ENCODE measurements around the gene OR52M1. TPM values are rescaled to one million over a fixed set of nuclear protein-coding genes. Genes with fewer than 3 reads are reported as not detected.

OR52M1 gene
- total RNA-seq, 1 donor from 2014 or later, result not detected

DNA sequence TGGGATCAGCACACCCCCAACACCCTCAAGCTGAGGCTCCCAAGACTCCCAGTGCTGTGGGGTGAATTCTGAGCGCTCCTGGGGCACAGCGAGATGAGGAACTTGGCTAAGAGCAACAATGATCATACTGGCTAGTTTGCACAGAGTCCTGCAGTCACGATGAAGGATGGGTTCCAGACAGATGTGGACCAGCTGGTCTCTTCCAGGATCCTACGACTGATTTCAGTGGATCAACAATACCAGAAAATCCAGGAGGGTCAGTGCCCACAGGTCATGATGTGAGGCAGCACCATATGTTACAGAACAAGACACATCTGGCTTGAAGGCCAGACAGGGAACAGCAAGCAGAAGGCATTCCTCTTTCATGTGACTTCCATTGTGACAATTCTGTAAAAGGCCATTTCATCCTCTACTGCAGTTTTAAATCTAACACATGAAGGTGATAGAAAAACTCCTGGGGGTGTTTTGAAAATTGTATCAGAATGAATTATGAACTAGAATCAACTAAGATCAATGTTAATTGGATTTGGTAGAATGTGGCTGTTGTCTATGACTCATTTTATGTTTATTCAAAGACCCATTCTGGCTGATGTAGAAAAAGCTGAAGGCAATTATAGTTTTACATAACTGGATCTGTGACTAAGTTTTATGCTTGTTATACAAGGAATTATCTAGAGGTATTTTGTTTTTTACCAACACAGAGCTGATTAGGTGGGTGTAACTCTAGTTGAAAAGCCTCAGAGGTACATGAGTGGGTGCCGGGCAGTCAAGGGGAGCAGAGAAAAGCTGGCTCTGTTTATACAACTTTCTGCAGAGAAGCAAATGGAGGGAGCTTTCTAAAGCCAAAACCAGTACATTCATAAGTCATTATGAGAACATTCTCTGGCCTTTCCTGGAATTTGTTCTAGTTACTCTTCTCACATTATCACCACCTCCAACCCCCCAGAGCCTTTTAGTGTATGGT, 33.4 kb upstream of the OR52M1 start:
- Histone ChIP-seq H3K36me3 (no peaks in the 10 kb centered on the region), H3K4me3 (no peak overlapping the region), H3K4me1 (no peaks in the 10 kb centered on the region), H3K9me3 (no peaks in the 10 kb centered on the region), H3K27ac (peak overlapping the region; percentile 29), H3K27me3 (no peaks in the 10 kb centered on the region)
- DNase-seq (ENCODE audit: extremely low spot score in 2 of 2), result no peak
- no peak for TF ChIP-seq POLR2AphosphoS5 (IDR thresholded peaks at IDR 0.05; ENCODE audit: insufficient read depth in 1 of 2, low read depth in 1 of 2)
- TF ChIP-seq, protein P1, sequence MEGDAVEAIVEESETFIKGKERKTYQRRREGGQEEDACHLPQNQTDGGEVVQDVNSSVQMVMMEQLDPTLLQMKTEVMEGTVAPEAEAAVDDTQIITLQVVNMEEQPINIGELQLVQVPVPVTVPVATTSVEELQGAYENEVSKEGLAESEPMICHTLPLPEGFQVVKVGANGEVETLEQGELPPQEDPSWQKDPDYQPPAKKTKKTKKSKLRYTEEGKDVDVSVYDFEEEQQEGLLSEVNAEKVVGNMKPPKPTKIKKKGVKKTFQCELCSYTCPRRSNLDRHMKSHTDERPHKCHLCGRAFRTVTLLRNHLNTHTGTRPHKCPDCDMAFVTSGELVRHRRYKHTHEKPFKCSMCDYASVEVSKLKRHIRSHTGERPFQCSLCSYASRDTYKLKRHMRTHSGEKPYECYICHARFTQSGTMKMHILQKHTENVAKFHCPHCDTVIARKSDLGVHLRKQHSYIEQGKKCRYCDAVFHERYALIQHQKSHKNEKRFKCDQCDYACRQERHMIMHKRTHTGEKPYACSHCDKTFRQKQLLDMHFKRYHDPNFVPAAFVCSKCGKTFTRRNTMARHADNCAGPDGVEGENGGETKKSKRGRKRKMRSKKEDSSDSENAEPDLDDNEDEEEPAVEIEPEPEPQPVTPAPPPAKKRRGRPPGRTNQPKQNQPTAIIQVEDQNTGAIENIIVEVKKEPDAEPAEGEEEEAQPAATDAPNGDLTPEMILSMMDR (IDR thresholded peaks at IDR 0.05), result no peak
- intact Hi-C loops (cut with DNase I), result no loop called here

DNA sequence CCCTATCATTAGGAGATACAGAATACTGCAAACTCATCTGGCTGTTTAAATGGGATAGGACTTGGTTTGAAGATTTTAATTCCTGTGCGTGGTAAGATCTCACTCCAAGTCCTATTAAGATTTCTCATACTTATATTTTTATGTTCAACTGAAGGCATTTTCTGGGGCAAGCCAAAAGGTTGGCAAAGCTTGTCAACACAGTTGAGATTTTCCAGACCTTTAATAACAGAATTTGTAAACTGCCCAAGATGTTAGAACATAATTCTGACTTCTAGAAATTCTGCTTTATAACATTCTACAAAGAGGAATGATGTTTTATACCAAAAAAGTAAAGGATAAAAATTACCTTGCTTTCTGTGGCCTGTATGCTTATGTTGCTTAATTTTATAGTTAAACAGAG, 30.8 kb upstream of the OR52M1 start:
- no peak overlapping the region for H3K4me3 ChIP-seq
- H3K27ac ChIP-seq, result no peak overlapping the region
- no peaks in the 10 kb centered on the region for H3K36me3 ChIP-seq
- intact Hi-C loops (cut with DNase I), result no loop called here
- no peaks in the 10 kb centered on the region for H3K9me3 ChIP-seq
- TF ChIP-seq POLR2A (IDR thresholded peaks at IDR 0.05) (no peak), POLR2AphosphoS5 (IDR thresholded peaks at IDR 0.05; ENCODE audit: insufficient read depth in 1 of 2, low read depth in 1 of 2) (no peak)
- TF ChIP-seq, protein P1 (IDR thresholded peaks at IDR 0.05), result no peak
- no peak for DNase-seq (ENCODE audit: extremely low spot score in 2 of 2)
- H3K4me1 ChIP-seq, result no peaks in the 10 kb centered on the region
- H3K27me3 ChIP-seq, result no peaks in the 10 kb centered on the region

DNA sequence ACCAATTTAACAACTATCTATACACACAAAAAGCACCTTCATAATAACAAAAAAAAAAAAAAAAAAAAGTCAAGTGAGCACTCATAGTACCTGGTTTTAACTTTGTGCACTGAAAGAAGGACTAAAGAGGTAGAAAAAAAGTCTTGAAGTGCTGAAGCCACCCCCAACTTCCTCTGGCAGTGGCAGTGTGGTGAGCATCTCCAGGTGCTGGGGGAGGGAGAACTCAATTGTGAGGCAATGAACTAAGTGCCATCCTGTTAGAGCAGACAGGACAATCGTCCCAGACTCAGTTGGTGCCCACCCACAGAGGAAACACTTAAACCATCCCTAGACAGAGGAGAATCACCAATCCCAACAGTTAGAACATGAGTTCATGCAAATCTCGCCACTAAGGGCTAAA, 22.7 kb upstream of the OR52M1 start:
- no peak for DNase-seq (ENCODE audit: extremely low spot score in 2 of 2)
- Histone ChIP-seq H3K27me3 (no peaks in the 10 kb centered on the region), H3K4me1 (no peaks in the 10 kb centered on the region), H3K36me3 (no peaks in the 10 kb centered on the region), H3K27ac (no peak overlapping the region), H3K9me3 (no peaks in the 10 kb centered on the region), H3K4me3 (no peak overlapping the region)
- intact Hi-C loops (cut with DNase I), result no loop called here
- TF ChIP-seq POLR2AphosphoS5 (IDR thresholded peaks at IDR 0.05; ENCODE audit: insufficient read depth in 1 of 2, low read depth in 1 of 2) (no peak), POLR2A (IDR thresholded peaks at IDR 0.05) (no peak)
- TF ChIP-seq, protein P1 (IDR thresholded peaks at IDR 0.05), result no peak

DNA sequence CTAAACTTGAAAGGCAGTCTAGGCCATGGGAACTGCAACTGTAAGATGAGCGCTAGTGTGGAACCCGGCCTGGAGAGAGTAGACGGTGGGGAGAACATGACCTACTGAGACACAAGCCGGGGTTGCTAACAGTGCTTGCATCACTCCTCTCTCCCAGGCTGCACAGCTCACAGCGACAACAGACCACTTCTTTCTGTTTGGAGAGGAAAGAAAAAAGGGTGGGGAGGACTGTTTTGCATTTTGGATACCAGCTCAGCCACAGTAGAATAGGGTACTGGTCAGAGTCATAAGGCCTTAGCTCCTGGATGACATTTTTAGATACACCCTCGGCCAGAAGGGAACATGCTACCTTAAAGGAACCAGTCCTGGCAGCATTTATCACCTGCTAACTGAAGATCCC, 22.2 kb upstream of the OR52M1 start:
- Histone ChIP-seq H3K9me3 (no peaks in the 10 kb centered on the region), H3K27me3 (no peaks in the 10 kb centered on the region), H3K4me3 (no peak overlapping the region), H3K36me3 (no peaks in the 10 kb centered on the region), H3K27ac (no peak overlapping the region), H3K4me1 (no peaks in the 10 kb centered on the region)
- no peak for TF ChIP-seq POLR2AphosphoS5 (IDR thresholded peaks at IDR 0.05; ENCODE audit: insufficient read depth in 1 of 2, low read depth in 1 of 2)
- TF ChIP-seq POLR2A (IDR thresholded peaks at IDR 0.05), result no peak
- TF ChIP-seq, protein P1 (IDR thresholded peaks at IDR 0.05), result no peak
- DNase-seq (ENCODE audit: extremely low spot score in 2 of 2), result no peak
- intact Hi-C loops (cut with DNase I), result no loop called here

DNA sequence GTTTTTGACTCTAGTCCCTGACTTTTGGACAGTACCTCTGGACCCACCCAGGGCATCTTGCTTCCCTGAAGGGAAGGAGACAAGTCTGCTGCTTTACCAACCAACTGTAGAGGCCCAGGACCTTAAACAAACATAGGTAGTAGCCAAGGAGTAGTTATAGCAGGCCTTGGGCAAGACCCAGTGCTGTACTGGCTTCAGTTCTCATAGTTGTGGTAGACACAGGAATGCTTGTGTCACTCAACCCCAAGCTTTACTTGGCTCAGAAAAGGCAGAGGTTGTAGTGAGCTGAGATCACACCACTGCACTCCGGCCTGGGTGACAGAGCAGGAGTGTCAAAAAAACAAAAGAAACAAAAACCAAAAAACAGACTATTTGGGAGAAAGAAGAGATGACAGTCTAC, 21.3 kb upstream of the OR52M1 start:
- no peak for DNase-seq (ENCODE audit: extremely low spot score in 2 of 2)
- intact Hi-C loops (cut with DNase I), result no loop called here
- H3K4me3 ChIP-seq, result no peak overlapping the region

More for the DNA sequence above, 21.3 kb upstream of the OR52M1 start:
- H3K27me3 ChIP-seq, result no peaks in the 10 kb centered on the region
- TF ChIP-seq POLR2A (IDR thresholded peaks at IDR 0.05) (no peak), POLR2AphosphoS5 (IDR thresholded peaks at IDR 0.05; ENCODE audit: insufficient read depth in 1 of 2, low read depth in 1 of 2) (no peak)
- TF ChIP-seq, protein P1 (IDR thresholded peaks at IDR 0.05), result no peak
- H3K4me1 ChIP-seq, result no peaks in the 10 kb centered on the region
- H3K36me3 ChIP-seq, result no peaks in the 10 kb centered on the region
- H3K9me3 ChIP-seq, result no peaks in the 10 kb centered on the region
- no peak overlapping the region for H3K27ac ChIP-seq

All from vagina (tissue), 2 donors.